GM21528 (cell line): ENCODE measurements around the gene GABBR2.

Source experiments
- ATAC-seq: cut with Tn5 transposase; IDR thresholded peaks from one replicate; pipeline ENCODE4 v1.9.1; 2021; ENCODE audit warnings: mild to moderate bottlenecking, moderate library complexity; ENCODE audit not compliant: unreplicated experiment, low FRiP score

Gene GABBR2

GRCh38 chr9:98573749-98574278, 134.9 kb downstream of the GABBR2 start:
- no peak for ATAC-seq

GRCh38 chr9:98572796-98573195, 135.9 kb downstream of the GABBR2 start:
- ATAC-seq = no peak

- ATAC-seq = no peak
Observed at GRCh38 chr9:98572054-98572627, 136.6 kb downstream of the GABBR2 start.

- ATAC-seq = no peak
Observed at GRCh38 chr9:98571643-98572042, 137.1 kb downstream of the GABBR2 start.

GRCh38 chr9:98570663-98571440, 137.9 kb downstream of the GABBR2 start:
- no peak for ATAC-seq

GRCh38 chr9:98570055-98570454, 138.7 kb downstream of the GABBR2 start:
- ATAC-seq = no peak

- no peak for ATAC-seq
Observed at GRCh38 chr9:98569491-98569890, 139.2 kb downstream of the GABBR2 start.

- no peak for ATAC-seq
Observed at GRCh38 chr9:98568909-98569469, 139.7 kb downstream of the GABBR2 start.

GRCh38 chr9:98568234-98568908, 140.4 kb downstream of the GABBR2 start:
- ATAC-seq = no peak

GRCh38 chr9:98567540-98568233, 141.0 kb downstream of the GABBR2 start:
- no peak for ATAC-seq

- ATAC-seq = no peak
Observed at GRCh38 chr9:98565152-98566135, 143.3 kb downstream of the GABBR2 start.

- no peak for ATAC-seq
Observed at GRCh38 chr9:98564714-98565113, 144.0 kb downstream of the GABBR2 start.

GRCh38 chr9:98563988-98564387, 144.7 kb downstream of the GABBR2 start:
- no peak for ATAC-seq

- no peak for ATAC-seq
Observed at GRCh38 chr9:98563212-98563907, 145.4 kb downstream of the GABBR2 start.

- ATAC-seq = no peak
Observed at GRCh38 chr9:98559561-98559960, 149.2 kb downstream of the GABBR2 start.

- ATAC-seq = no peak
Observed at GRCh38 chr9:98558575-98558974, 150.2 kb downstream of the GABBR2 start.

GRCh38 chr9:98556511-98556910, 152.2 kb downstream of the GABBR2 start:
- ATAC-seq = no peak

- no peak for ATAC-seq
Observed at GRCh38 chr9:98555651-98556465, 152.9 kb downstream of the GABBR2 start.
